Measurements from ENCODE around the gene ARMC12.
"Not testable (repeated sequence)": the region's sequence is repeated elsewhere in the genome, so short reads cannot be mapped to it uniquely, and the experiment has no call there.

The ARMC12 gene

GRCh38 chr6:35736982-35737412, at the start of gene ARMC12:
Gene ARMC12 (plus strand): TSS chr6:35737032. CDS start chr6:35737109, 77 bp downstream.
- Histone ChIP-seq H3K36me3 (ENCODE audit: insufficient read depth, low read length) (no peaks in the 10 kb centered on the region), H2AFZ (ENCODE audit: low read depth, low read length) (peak within 1 kb of the TSS; percentile 38), H3K4me3 (ENCODE audit: low read length) (no peak within 1 kb of the TSS), H3K9me3 (ENCODE audit: low read length) (no peaks in the 10 kb centered on the region), H3K4me1 (ENCODE audit: insufficient read depth, low read length) (peaks cover 46% of the 10 kb centered on the region), H3K27me3 (ENCODE audit: insufficient read depth, low read length) (no peaks in the 10 kb centered on the region)

GRCh38 chr6:35687658-35688604, 48.9 kb upstream of the ARMC12 start:
- Histone ChIP-seq H3K9me3 (ENCODE audit: low read length) (no peaks in the 10 kb centered on the region), H3K27me3 (ENCODE audit: insufficient read depth, low read length) (no peaks in the 10 kb centered on the region), H3K4me1 (ENCODE audit: insufficient read depth, low read length) (peaks cover 11% of the 10 kb centered on the region), H2AFZ (ENCODE audit: low read depth, low read length) (peak overlapping the region; percentile 85), H3K36me3 (ENCODE audit: insufficient read depth, low read length) (no peaks in the 10 kb centered on the region), H3K4me3 (ENCODE audit: low read length) (peak overlapping the region; percentile 63)

GRCh38 chr6:35688605-35689322, 48.1 kb upstream of the ARMC12 start, which contains the start of gene FKBP5:
Gene FKBP5 (minus strand): TSS chr6:35688915. CDS start chr6:35642824, 46,091 bp downstream.
- Histone ChIP-seq H3K9me3 (ENCODE audit: low read length) (no peaks in the 10 kb centered on the region), H3K27me3 (ENCODE audit: insufficient read depth, low read length) (no peaks in the 10 kb centered on the region), H3K36me3 (ENCODE audit: insufficient read depth, low read length) (no peaks in the 10 kb centered on the region), H3K4me3 (ENCODE audit: low read length) (peak within 1 kb of the TSS; percentile 63), H2AFZ (ENCODE audit: low read depth, low read length) (peak within 1 kb of the TSS; percentile 85), H3K4me1 (ENCODE audit: insufficient read depth, low read length) (peaks cover 11% of the 10 kb centered on the region)

- H3K36me3 ChIP-seq (ENCODE audit: insufficient read depth, low read length); H3K27me3 ChIP-seq (ENCODE audit: insufficient read depth, low read length); H2AFZ ChIP-seq (ENCODE audit: low read depth, low read length); H3K9me3 ChIP-seq (ENCODE audit: low read length); H3K4me3 ChIP-seq (ENCODE audit: low read length): not testable (repeated sequence)
- peaks cover 11% of the 10 kb centered on the region for H3K4me1 ChIP-seq (ENCODE audit: insufficient read depth, low read length)
Observed at GRCh38 chr6:35690006-35690405, 46.8 kb upstream of the ARMC12 start.

GRCh38 chr6:35690484-35690883, 46.3 kb upstream of the ARMC12 start:
- Histone ChIP-seq H3K36me3 (ENCODE audit: insufficient read depth, low read length) (no peaks in the 10 kb centered on the region), H3K4me3 (ENCODE audit: low read length) (no peak overlapping the region), H3K9me3 (ENCODE audit: low read length) (no peaks in the 10 kb centered on the region), H3K27me3 (ENCODE audit: insufficient read depth, low read length) (no peaks in the 10 kb centered on the region), H3K4me1 (ENCODE audit: insufficient read depth, low read length) (peaks cover 11% of the 10 kb centered on the region), H2AFZ (ENCODE audit: low read depth, low read length) (no peak overlapping the region)

- peaks cover 7% of the 10 kb centered on the region for H3K4me1 ChIP-seq (ENCODE audit: insufficient read depth, low read length)
- no peak overlapping the region for H2AFZ ChIP-seq (ENCODE audit: low read depth, low read length)
- no peaks in the 10 kb centered on the region for H3K27me3 ChIP-seq (ENCODE audit: insufficient read depth, low read length)
- no peaks in the 10 kb centered on the region for H3K36me3 ChIP-seq (ENCODE audit: insufficient read depth, low read length)
- H3K9me3 ChIP-seq (ENCODE audit: low read length): no peaks in the 10 kb centered on the region
- no peak overlapping the region for H3K4me3 ChIP-seq (ENCODE audit: low read length)
Observed at GRCh38 chr6:35691027-35691824, 45.6 kb upstream of the ARMC12 start.

GRCh38 chr6:35694462-35694861, 42.4 kb upstream of the ARMC12 start:
- H3K4me3 ChIP-seq (ENCODE audit: low read length): no peak overlapping the region
- H3K4me1 ChIP-seq (ENCODE audit: insufficient read depth, low read length): no peaks in the 10 kb centered on the region
- H3K36me3 ChIP-seq (ENCODE audit: insufficient read depth, low read length): no peaks in the 10 kb centered on the region
- no peaks in the 10 kb centered on the region for H3K27me3 ChIP-seq (ENCODE audit: insufficient read depth, low read length)
- no peaks in the 10 kb centered on the region for H3K9me3 ChIP-seq (ENCODE audit: low read length)
- no peak overlapping the region for H2AFZ ChIP-seq (ENCODE audit: low read depth, low read length)

GRCh38 chr6:35698430-35698829, 38.4 kb upstream of the ARMC12 start:
- H3K36me3 ChIP-seq (ENCODE audit: insufficient read depth, low read length); H3K27me3 ChIP-seq (ENCODE audit: insufficient read depth, low read length); H2AFZ ChIP-seq (ENCODE audit: low read depth, low read length); H3K4me1 ChIP-seq (ENCODE audit: insufficient read depth, low read length); H3K9me3 ChIP-seq (ENCODE audit: low read length); H3K4me3 ChIP-seq (ENCODE audit: low read length): not testable (repeated sequence)

- H3K36me3 ChIP-seq (ENCODE audit: insufficient read depth, low read length): no peaks in the 10 kb centered on the region
- no peak overlapping the region for H2AFZ ChIP-seq (ENCODE audit: low read depth, low read length)
- H3K9me3 ChIP-seq (ENCODE audit: low read length): peaks cover 3% of the 10 kb centered on the region
- H3K4me3 ChIP-seq (ENCODE audit: low read length): no peak overlapping the region
- no peaks in the 10 kb centered on the region for H3K4me1 ChIP-seq (ENCODE audit: insufficient read depth, low read length)
- no peaks in the 10 kb centered on the region for H3K27me3 ChIP-seq (ENCODE audit: insufficient read depth, low read length)
Observed at GRCh38 chr6:35698858-35699257, 38.0 kb upstream of the ARMC12 start.

GRCh38 chr6:35703554-35703953, 33.3 kb upstream of the ARMC12 start:
- Histone ChIP-seq H3K4me3 (ENCODE audit: low read length) (no peak overlapping the region), H3K36me3 (ENCODE audit: insufficient read depth, low read length) (no peaks in the 10 kb centered on the region), H2AFZ (ENCODE audit: low read depth, low read length) (no peak overlapping the region), H3K27me3 (ENCODE audit: insufficient read depth, low read length) (no peaks in the 10 kb centered on the region), H3K4me1 (ENCODE audit: insufficient read depth, low read length) (no peaks in the 10 kb centered on the region), H3K9me3 (ENCODE audit: low read length) (peaks cover 5% of the 10 kb centered on the region)

- Histone ChIP-seq H3K4me3 (ENCODE audit: low read length) (no peak overlapping the region), H3K9me3 (ENCODE audit: low read length) (peaks cover 5% of the 10 kb centered on the region), H3K36me3 (ENCODE audit: insufficient read depth, low read length) (no peaks in the 10 kb centered on the region), H3K27me3 (ENCODE audit: insufficient read depth, low read length) (no peaks in the 10 kb centered on the region), H2AFZ (ENCODE audit: low read depth, low read length) (no peak overlapping the region), H3K4me1 (ENCODE audit: insufficient read depth, low read length) (no peaks in the 10 kb centered on the region)
Observed at GRCh38 chr6:35706468-35706867, 30.4 kb upstream of the ARMC12 start.

- no peak overlapping the region for H2AFZ ChIP-seq (ENCODE audit: low read depth, low read length)
- H3K9me3 ChIP-seq (ENCODE audit: low read length): peaks cover 5% of the 10 kb centered on the region
- no peaks in the 10 kb centered on the region for H3K27me3 ChIP-seq (ENCODE audit: insufficient read depth, low read length)
- no peaks in the 10 kb centered on the region for H3K4me1 ChIP-seq (ENCODE audit: insufficient read depth, low read length)
- H3K36me3 ChIP-seq (ENCODE audit: insufficient read depth, low read length): no peaks in the 10 kb centered on the region
- H3K4me3 ChIP-seq (ENCODE audit: low read length): no peak overlapping the region
Observed at GRCh38 chr6:35707714-35708407, 29.0 kb upstream of the ARMC12 start.
